GM12891 (cell line): ENCODE measurements around the gene SH2B2.

ENCODE experiments used
- POLR2A ChIP-seq: IDR thresholded peaks from 2 replicates; pipeline ENCODE4 v1.6.1; 2011; ENCODE audit warnings: low read depth, low read length, control low read depth
- SPI1 ChIP-seq: IDR thresholded peaks from 2 replicates; pipeline ENCODE4 v1.6.1; 2011; ENCODE audit warnings: low read depth, low read length, control low read depth
- TAF1 ChIP-seq: IDR thresholded peaks from 2 replicates; pipeline ENCODE4 v1.6.1; 2011; ENCODE audit warnings: low read depth, low read length, control low read depth

GRCh38 chr7:102281785-102282184 lies 4.9 kb upstream of the SH2B2 start:
- TF ChIP-seq POLR2A (no peak), TAF1 (no peak), SPI1 (no peak)
